ENCODE data around the gene RERE. TPM values are rescaled to one million over a fixed set of nuclear protein-coding genes. Genes with fewer than 3 reads are reported as not detected.

The RERE gene
- total and polyA plus RNA-seq, 2 experiments from 2014 or later: 148 to 170 TPM

- no peak for TF ChIP-seq ZNF462 (CRISPR knock-in tag; IDR thresholded peaks at IDR 0.05)
- no peak for TF ChIP-seq POLR2AphosphoS5 (IDR thresholded peaks at IDR 0.05; ENCODE audit: low read depth)
- TF ChIP-seq ZNF331 (CRISPR knock-in tag; IDR thresholded peaks at IDR 0.05; ENCODE audit: low read depth): no peak
- no peak for TF ChIP-seq JUNB (IDR thresholded peaks at IDR 0.05; ENCODE audit: unreplicated experiment)
- no peak for TF ChIP-seq CREB1 (CRISPR knock-in tag; IDR thresholded peaks at IDR 0.05; ENCODE audit: low read depth)
- TF ChIP-seq EZH2phosphoT487 (IDR thresholded peaks at IDR 0.05; ENCODE audit: unreplicated experiment): no peak
- TF ChIP-seq STAT1 (IDR thresholded peaks at IDR 0.05; ENCODE audit: unreplicated experiment): no peak
These were observed 227.9 kb downstream of the RERE start (continued) for GRCh38 chr1:8589571-8589970.

- Mint-ChIP-seq H3K27me3 (ENCODE audit: insufficient read depth, low read depth, poor library complexity) (peaks cover 2% of the 10 kb centered on the region), H3K4me3 (no peak overlapping the region), H3K36me3 (ENCODE audit: low read depth) (no peaks in the 10 kb centered on the region), H3K27ac (no peak overlapping the region; the same call in 1 of the 2 replicates), H3K9me3 (no peaks in the 10 kb centered on the region), H3K4me1 (peaks cover 58% of the 10 kb centered on the region)
- Histone ChIP-seq H4K20me1 (replicated peaks; ENCODE audit: insufficient read depth) (peaks cover 48% of the 10 kb centered on the region), H3K4me3 (no peak overlapping the region), H3K9me2 (ENCODE audit: insufficient read depth) (no peaks in the 10 kb centered on the region), H3K4me1 (ENCODE audit: insufficient read depth) (peaks cover 38% of the 10 kb centered on the region), H3K79me2 (replicated peaks; ENCODE audit: insufficient read depth) (peaks cover 99% of the 10 kb centered on the region), H3K4me2 (no peak overlapping the region), H3K36me3 (ENCODE audit: insufficient read depth) (no peaks in the 10 kb centered on the region), H3F3A (replicated peaks; ENCODE audit: low read depth) (no peaks in the 10 kb centered on the region), H2AFZ (no peak overlapping the region), H3K27me3 (ENCODE audit: insufficient read depth) (no peaks in the 10 kb centered on the region), H3K27ac (ENCODE audit: low read depth) (0 out of 2 replicates have a peak overlapping the region, but pooled peaks have one; percentile 0)
- DNase-seq (ENCODE audit: low spot score) (no peak), ATAC-seq (no peak)
- TF ChIP-seq NANOG (IDR thresholded peaks at IDR 0.05; ENCODE audit: borderline replicate concordance) (no peak), ETS1 (IDR thresholded peaks at IDR 0.05) (no peak), JUNB (IDR thresholded peaks at IDR 0.05; ENCODE audit: unreplicated experiment) (no peak), ZNF331 (CRISPR knock-in tag; IDR thresholded peaks at IDR 0.05; ENCODE audit: low read depth) (no peak), ZNF462 (CRISPR knock-in tag; IDR thresholded peaks at IDR 0.05) (no peak)
These were observed 229.7 kb downstream of the RERE start for GRCh38 chr1:8587784-8588183.
